ENCODE results near the gene ADARB1. TPM values are rescaled to one million over a fixed set of nuclear protein-coding genes. Genes with fewer than 3 reads are reported as not detected.

The ADARB1 gene
- total RNA-seq, 2 donors from 2014 or later, result 8.7 to 9.3 TPM

- Histone ChIP-seq H3K27ac (no peak overlapping the region), H3K4me3 (no peak overlapping the region), H3K27me3 (no peaks in the 10 kb centered on the region), H3K9ac (ENCODE audit: low read depth in 2 of 2, low read length in 2 of 2) (no peak overlapping the region), H3K4me1 (peaks cover 3% of the 10 kb centered on the region), H3K36me3 (no peaks in the 10 kb centered on the region), H3K9me3 (no peaks in the 10 kb centered on the region)
- intact Hi-C loops (cut with DNase I), result no loop called here
- TF ChIP-seq CTCF (IDR thresholded peaks at IDR 0.05), result no peak
- no peak for DNase-seq
Observed at GRCh38 chr21:45109831-45110492, 35.6 kb downstream of the ADARB1 start.

GRCh38 chr21:45110873-45111624, 36.7 kb downstream of the ADARB1 start:
- no peak for TF ChIP-seq CTCF (IDR thresholded peaks at IDR 0.05)

GRCh38 chr21:45111703-45112102, 37.3 kb downstream of the ADARB1 start:
- no peak for DNase-seq
- Histone ChIP-seq H3K9ac (ENCODE audit: low read depth in 2 of 2, low read length in 2 of 2) (no peak overlapping the region), H3K27ac (no peak overlapping the region), H3K27me3 (no peaks in the 10 kb centered on the region), H3K4me1 (no peaks in the 10 kb centered on the region), H3K36me3 (no peaks in the 10 kb centered on the region), H3K4me3 (no peak overlapping the region), H3K9me3 (no peaks in the 10 kb centered on the region)
- no peak for TF ChIP-seq CTCF (IDR thresholded peaks at IDR 0.05)
- intact Hi-C loops (cut with DNase I), result no loop called here

More at GRCh38 chr21:45110873-45111624, 36.7 kb downstream of the ADARB1 start:
- no peak overlapping the region for H3K4me3 ChIP-seq
- no peaks in the 10 kb centered on the region for H3K27me3 ChIP-seq
- H3K9me3 ChIP-seq, result no peaks in the 10 kb centered on the region
- intact Hi-C loops (cut with DNase I), result no loop called here
- no peak overlapping the region for H3K9ac ChIP-seq (ENCODE audit: low read depth in 2 of 2, low read length in 2 of 2)
- no peaks in the 10 kb centered on the region for H3K36me3 ChIP-seq
- peaks cover 3% of the 10 kb centered on the region for H3K4me1 ChIP-seq
- H3K27ac ChIP-seq, result no peak overlapping the region
- DNase-seq, result no peak

- no peak overlapping the region for H3K9ac ChIP-seq (ENCODE audit: low read depth in 2 of 2, low read length in 2 of 2)
- H3K27me3 ChIP-seq, result no peaks in the 10 kb centered on the region
- H3K4me3 ChIP-seq, result no peak overlapping the region
- no peaks in the 10 kb centered on the region for H3K36me3 ChIP-seq
- H3K4me1 ChIP-seq, result no peaks in the 10 kb centered on the region
- no peak for TF ChIP-seq CTCF (IDR thresholded peaks at IDR 0.05)
- no peak overlapping the region for H3K27ac ChIP-seq
- DNase-seq, result no peak
- intact Hi-C loops (cut with DNase I), result no loop called here
- H3K9me3 ChIP-seq, result no peaks in the 10 kb centered on the region
Observed at GRCh38 chr21:45112371-45112770, 38.0 kb downstream of the ADARB1 start.

- no peak for DNase-seq
- intact Hi-C loops (cut with DNase I), result no loop called here
- no peaks in the 10 kb centered on the region for H3K4me1 ChIP-seq
- H3K27ac ChIP-seq, result no peak overlapping the region
- no peak for TF ChIP-seq CTCF (IDR thresholded peaks at IDR 0.05)
- no peaks in the 10 kb centered on the region for H3K27me3 ChIP-seq
- H3K36me3 ChIP-seq, result no peaks in the 10 kb centered on the region
- H3K9me3 ChIP-seq, result no peaks in the 10 kb centered on the region
- H3K4me3 ChIP-seq, result no peak overlapping the region
- H3K9ac ChIP-seq (ENCODE audit: low read depth in 2 of 2, low read length in 2 of 2), result no peak overlapping the region
Observed at GRCh38 chr21:45113543-45113942, 39.2 kb downstream of the ADARB1 start.
